DMS114 treated with DMSO at 0.1 percent for 48 hours (cell line): Measurements from ENCODE around the gene BRME1.
A peak's percentile ranks its signal among the peaks of the same experiment; 100 is the strongest.
"Not testable (repeated sequence)": the region's sequence is repeated elsewhere in the genome, so short reads cannot be mapped to it uniquely, and the experiment has no call there.

Experiments used
- DNase-seq: peaks from one replicate; lab custom pipeline; 2025; ENCODE audit not compliant: unreplicated experiment; lab: John Stamatoyannopoulos, UW

BRME1 gene

GRCh38 chr19:13926715-13927114 lies 20.8 kb upstream of the BRME1 start:
- DNase-seq, result no peak

GRCh38 chr19:13926010-13926409 lies 20.1 kb upstream of the BRME1 start:
- no peak for DNase-seq

GRCh38 chr19:13923194-13923987 lies 17.5 kb upstream of the BRME1 start:
- no peak for DNase-seq

GRCh38 chr19:13922118-13922517 lies 16.2 kb upstream of the BRME1 start:
- not testable (repeated sequence) for DNase-seq

GRCh38 chr19:13920940-13921747 lies 15.2 kb upstream of the BRME1 start:
- DNase-seq, result peak; percentile 14

- DNase-seq, result no peak
Observed at GRCh38 chr19:13920524-13920923, 14.6 kb upstream of the BRME1 start.

- DNase-seq, result no peak
Observed at GRCh38 chr19:13918726-13919411, 13.0 kb upstream of the BRME1 start.

- DNase-seq, result no peak
Observed at GRCh38 chr19:13917888-13918406, 12.0 kb upstream of the BRME1 start.

GRCh38 chr19:13914777-13915176 lies 8.9 kb upstream of the BRME1 start:
- no peak for DNase-seq

- DNase-seq, result no peak
Observed at GRCh38 chr19:13913352-13913751, 7.4 kb upstream of the BRME1 start.

- DNase-seq, result no peak
Observed at GRCh38 chr19:13909430-13909829, 3.5 kb upstream of the BRME1 start.

- no peak for DNase-seq
Observed at GRCh38 chr19:13908674-13909073, 2.8 kb upstream of the BRME1 start.

- no peak for DNase-seq
Observed at GRCh38 chr19:13906910-13907309, 993 bp upstream of the BRME1 start.

GRCh38 chr19:13906521-13906904 lies 596 bp upstream of the BRME1 start:
- DNase-seq, result no peak

GRCh38 chr19:13902993-13903555 lies 2.8 kb downstream of the BRME1 start:
- no peak for DNase-seq

- no peak for DNase-seq
Observed at GRCh38 chr19:13899912-13900584, 5.9 kb downstream of the BRME1 start.

GRCh38 chr19:13899393-13899792 lies 6.5 kb downstream of the BRME1 start:
- no peak for DNase-seq

- DNase-seq, result no peak
Observed at GRCh38 chr19:13896227-13896626, 9.7 kb downstream of the BRME1 start.

GRCh38 chr19:13894552-13894951 lies 11.4 kb downstream of the BRME1 start:
- DNase-seq, result no peak

GRCh38 chr19:13892870-13893269 lies 13.0 kb downstream of the BRME1 start:
- DNase-seq, result no peak

- DNase-seq, result no peak
Observed at GRCh38 chr19:13890136-13890535, 15.8 kb downstream of the BRME1 start.
